DND-41 (cell line): ENCODE results near the gene WDR12.

Experiments used
- ATAC-seq: fragments of 200-7000 bp; cut with Tn5 transposase; 3 replicates; pipeline ENCODE4 v1.9.1; 2021; ENCODE audit warnings: low read depth; ENCODE audit not compliant: insufficient read depth
- DNase-seq: peaks from one replicate; pipeline ENCODE4 v3.0.0-alpha.2; 2020
- H2AFZ ChIP-seq: 2 replicates; pipeline ENCODE4 v1.6.0; 2012; ENCODE audit warnings: low read depth, low read length
- H3K27ac ChIP-seq: 2 replicates; pipeline ENCODE4 v1.5.1; 2012; ENCODE audit warnings: low read length, inconsistent platforms
- H3K27me3 ChIP-seq: fragments of 200-600 bp; sonication (generic); 2 replicates; pipeline ENCODE4 v1.6.0; 2012; ENCODE audit warnings: low read length, mild to moderate bottlenecking, inconsistent platforms; ENCODE audit not compliant: insufficient read depth, poor library complexity
- H3K36me3 ChIP-seq: 2 replicates; pipeline ENCODE4 v1.5.1; 2012; ENCODE audit warnings: low read length, inconsistent platforms; ENCODE audit not compliant: insufficient read depth
- H3K4me1 ChIP-seq: 2 replicates; pipeline ENCODE4 v1.5.1; 2012; ENCODE audit warnings: mild to moderate bottlenecking, low read length; ENCODE audit not compliant: insufficient read depth
- H3K4me2 ChIP-seq: 2 replicates; pipeline ENCODE4 v1.6.0; 2012; ENCODE audit warnings: mild to moderate bottlenecking, moderate library complexity, low read length, inconsistent platforms; ENCODE audit not compliant: insufficient read depth
- H3K4me3 ChIP-seq, 2 experiments: fragments of 200-600 bp in 1 of 2; shearing (Covaris generic) in 1 of 2; 2 replicates each; pipeline ENCODE4 v1.5.1; 2012 to 2016; ENCODE audit warnings: inconsistent platforms in 2 of 2, low read length in 2 of 2, mild to moderate bottlenecking in 2 of 2, low read depth in 1 of 2, moderate library complexity in 1 of 2
- H3K79me2 ChIP-seq: 2 replicates; pipeline ENCODE4 v1.6.0; 2012; ENCODE audit warnings: low read length, inconsistent platforms; ENCODE audit not compliant: insufficient read depth
- H3K9ac ChIP-seq: 2 replicates; pipeline ENCODE4 v1.6.0; 2012; ENCODE audit warnings: low read depth, mild to moderate bottlenecking, inconsistent platforms, low read length, moderate library complexity
- H3K9me3 ChIP-seq: 2 replicates; pipeline ENCODE4 v1.5.1; 2012; ENCODE audit warnings: low read length, moderate library complexity, mild to moderate bottlenecking, inconsistent platforms; ENCODE audit not compliant: insufficient read depth, severe bottlenecking
- H4K20me1 ChIP-seq: 2 replicates; pipeline ENCODE4 v1.6.0; 2012; ENCODE audit warnings: low read length; ENCODE audit not compliant: insufficient read depth
- EZH2 ChIP-seq: IDR thresholded peaks from 3 replicates; pipeline ENCODE4 v1.6.1; 2012; ENCODE audit warnings: borderline replicate concordance, low read depth, mild to moderate bottlenecking, moderate library complexity, low read length, inconsistent platforms; ENCODE audit not compliant: severe bottlenecking
- TF ChIP-seq, protein P1 (sequence below): IDR thresholded peaks from 2 replicates; pipeline ENCODE4 v1.5.1; 2012; ENCODE audit warnings: borderline replicate concordance, low read length, moderate library complexity, mild to moderate bottlenecking; ENCODE audit not compliant: poor library complexity, severe bottlenecking; ENCODE audit errors: extremely low read depth

Gene WDR12

GRCh38 chr2:202848813-202849212, 62.7 kb downstream of the WDR12 start:
- H3K27ac ChIP-seq = no peak overlapping the region
- no peaks in the 10 kb centered on the region for H4K20me1 ChIP-seq
- no peak overlapping the region for H3K4me3 ChIP-seq
- H3K4me2 ChIP-seq = peak overlapping the region; percentile 31; the same call in 1 of the 2 replicates
- no peaks in the 10 kb centered on the region for H3K36me3 ChIP-seq
- H3K27me3 ChIP-seq = no peaks in the 10 kb centered on the region
- H3K9ac ChIP-seq = no peak overlapping the region
- peak overlapping the region; percentile 64; the same call in 1 of the 2 replicates for H2AFZ ChIP-seq
- peak; percentile 90 for ATAC-seq
- no peaks in the 10 kb centered on the region for H3K9me3 ChIP-seq
- peak; percentile 58 for DNase-seq
- no peaks in the 10 kb centered on the region for H3K79me2 ChIP-seq
- H3K4me1 ChIP-seq = peaks cover 10% of the 10 kb centered on the region
- TF ChIP-seq EZH2 = no peak
- TF ChIP-seq, protein P1, sequence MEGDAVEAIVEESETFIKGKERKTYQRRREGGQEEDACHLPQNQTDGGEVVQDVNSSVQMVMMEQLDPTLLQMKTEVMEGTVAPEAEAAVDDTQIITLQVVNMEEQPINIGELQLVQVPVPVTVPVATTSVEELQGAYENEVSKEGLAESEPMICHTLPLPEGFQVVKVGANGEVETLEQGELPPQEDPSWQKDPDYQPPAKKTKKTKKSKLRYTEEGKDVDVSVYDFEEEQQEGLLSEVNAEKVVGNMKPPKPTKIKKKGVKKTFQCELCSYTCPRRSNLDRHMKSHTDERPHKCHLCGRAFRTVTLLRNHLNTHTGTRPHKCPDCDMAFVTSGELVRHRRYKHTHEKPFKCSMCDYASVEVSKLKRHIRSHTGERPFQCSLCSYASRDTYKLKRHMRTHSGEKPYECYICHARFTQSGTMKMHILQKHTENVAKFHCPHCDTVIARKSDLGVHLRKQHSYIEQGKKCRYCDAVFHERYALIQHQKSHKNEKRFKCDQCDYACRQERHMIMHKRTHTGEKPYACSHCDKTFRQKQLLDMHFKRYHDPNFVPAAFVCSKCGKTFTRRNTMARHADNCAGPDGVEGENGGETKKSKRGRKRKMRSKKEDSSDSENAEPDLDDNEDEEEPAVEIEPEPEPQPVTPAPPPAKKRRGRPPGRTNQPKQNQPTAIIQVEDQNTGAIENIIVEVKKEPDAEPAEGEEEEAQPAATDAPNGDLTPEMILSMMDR = no peak

- H3K9ac ChIP-seq = no peak overlapping the region
- no peak for DNase-seq
- H3K36me3 ChIP-seq = no peaks in the 10 kb centered on the region
- H2AFZ ChIP-seq = no peak overlapping the region
- no peaks in the 10 kb centered on the region for H4K20me1 ChIP-seq
- H3K27ac ChIP-seq = no peak overlapping the region
- H3K27me3 ChIP-seq = no peaks in the 10 kb centered on the region
- H3K4me1 ChIP-seq = peaks cover 10% of the 10 kb centered on the region
- ATAC-seq = no peak
- TF ChIP-seq, protein P1 = no peak
- no peak for TF ChIP-seq EZH2
- H3K9me3 ChIP-seq = peaks cover 7% of the 10 kb centered on the region
- no peak overlapping the region for H3K4me2 ChIP-seq
- H3K4me3 ChIP-seq = no peak overlapping the region
- no peaks in the 10 kb centered on the region for H3K79me2 ChIP-seq
These were observed 63.6 kb downstream of the WDR12 start for GRCh38 chr2:202847693-202848524.

DNA sequence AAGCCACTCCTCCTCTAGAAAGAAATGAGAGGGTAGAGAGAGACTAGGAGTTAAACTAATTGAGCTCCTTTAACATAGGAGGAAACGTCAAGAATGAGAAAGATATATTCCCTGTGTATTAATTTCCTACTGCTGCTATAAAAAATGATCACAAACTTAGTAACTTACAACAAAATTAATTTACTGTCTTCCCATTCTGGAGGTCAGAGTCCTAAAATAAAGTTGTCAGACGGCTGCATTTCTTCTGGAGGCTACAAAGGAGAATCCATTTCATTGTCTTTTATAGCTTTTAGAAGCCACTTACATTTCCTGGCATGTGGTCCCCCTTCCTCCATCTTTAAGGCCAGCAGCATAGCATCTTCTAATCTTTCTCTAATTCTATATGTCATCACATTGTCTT, 66.8 kb downstream of the WDR12 start:
- peaks cover 8% of the 10 kb centered on the region for H3K9me3 ChIP-seq
- H3K4me3 ChIP-seq = no peak overlapping the region
- no peaks in the 10 kb centered on the region for H3K27me3 ChIP-seq
- no peak for ATAC-seq
- DNase-seq = no peak
- H2AFZ ChIP-seq = no peak overlapping the region
- no peaks in the 10 kb centered on the region for H3K36me3 ChIP-seq
- TF ChIP-seq EZH2 = no peak
- H3K79me2 ChIP-seq = no peaks in the 10 kb centered on the region
- H3K9ac ChIP-seq = no peak overlapping the region
- peaks cover 10% of the 10 kb centered on the region for H3K4me1 ChIP-seq
- no peaks in the 10 kb centered on the region for H4K20me1 ChIP-seq
- H3K27ac ChIP-seq = no peak overlapping the region
- H3K4me2 ChIP-seq = no peak overlapping the region

- peaks cover 8% of the 10 kb centered on the region for H3K9me3 ChIP-seq
- H3K36me3 ChIP-seq = no peaks in the 10 kb centered on the region
- H3K4me1 ChIP-seq = no peaks in the 10 kb centered on the region
- H3K27ac ChIP-seq = no peak overlapping the region
- H2AFZ ChIP-seq = no peak overlapping the region
- H4K20me1 ChIP-seq = no peaks in the 10 kb centered on the region
- no peak overlapping the region for H3K4me3 ChIP-seq
- H3K79me2 ChIP-seq = no peaks in the 10 kb centered on the region
- DNase-seq = no peak
- no peak for TF ChIP-seq EZH2
- TF ChIP-seq, protein P1 = no peak
- ATAC-seq = no peak
- H3K4me2 ChIP-seq = no peak overlapping the region
- H3K9ac ChIP-seq = no peak overlapping the region
- no peaks in the 10 kb centered on the region for H3K27me3 ChIP-seq
These were observed 68.8 kb downstream of the WDR12 start for GRCh38 chr2:202842690-202843089.
